Measurements from ENCODE around the gene IFT80.
"Not testable (repeated sequence)": the region's sequence is repeated elsewhere in the genome, so short reads cannot be mapped to it uniquely, and the experiment has no call there.

Gene IFT80

GRCh38 chr3:160253298-160253697, 145.7 kb downstream of the IFT80 start:
- DNase-seq: no peak

DNA sequence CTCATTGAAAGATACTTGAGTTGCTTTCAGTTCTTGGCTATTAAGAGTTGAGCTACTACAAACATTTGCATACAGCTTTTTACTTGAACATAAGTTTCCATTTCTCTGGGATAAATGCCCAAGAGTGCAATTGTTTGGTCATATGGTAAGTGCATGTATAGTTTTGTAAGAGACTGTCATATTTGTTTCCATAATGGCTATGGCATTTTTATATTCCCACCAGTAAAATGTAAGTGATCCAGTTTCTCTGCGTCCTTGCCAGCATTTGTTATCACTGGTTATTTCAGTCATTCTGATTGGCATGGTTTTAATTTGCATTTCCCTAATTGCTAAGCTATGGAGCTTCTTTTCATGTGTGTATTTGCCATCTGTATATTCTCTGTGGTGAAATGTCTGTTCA, 151.3 kb downstream of the IFT80 start:
- no peak for DNase-seq

DNA sequence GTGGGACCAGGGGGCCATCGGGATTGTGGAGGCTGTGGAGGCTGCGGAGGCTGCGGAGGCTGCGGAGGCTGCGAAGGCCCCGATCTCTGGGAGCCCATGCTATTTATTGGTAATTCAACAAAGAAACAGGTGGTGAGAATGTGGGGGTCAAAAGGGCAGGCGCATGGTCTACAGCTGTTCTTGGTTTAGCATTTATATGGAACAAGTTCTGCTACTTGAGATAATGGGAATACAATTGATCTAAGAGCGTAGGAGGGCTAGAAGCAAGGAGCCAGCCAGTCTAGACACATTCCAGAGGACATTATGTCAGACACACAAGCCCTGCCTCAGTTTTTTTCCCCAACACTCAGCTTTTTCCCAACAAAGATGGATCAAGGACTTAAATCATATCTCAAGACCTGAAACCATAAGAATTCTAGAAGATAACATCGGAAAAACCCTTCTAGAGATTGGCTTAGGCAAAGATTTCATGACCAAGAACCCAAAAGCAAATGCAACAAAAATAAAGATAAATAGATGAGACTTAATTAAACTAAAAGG, 153.7 kb downstream of the IFT80 start:
- no peak for DNase-seq

DNA sequence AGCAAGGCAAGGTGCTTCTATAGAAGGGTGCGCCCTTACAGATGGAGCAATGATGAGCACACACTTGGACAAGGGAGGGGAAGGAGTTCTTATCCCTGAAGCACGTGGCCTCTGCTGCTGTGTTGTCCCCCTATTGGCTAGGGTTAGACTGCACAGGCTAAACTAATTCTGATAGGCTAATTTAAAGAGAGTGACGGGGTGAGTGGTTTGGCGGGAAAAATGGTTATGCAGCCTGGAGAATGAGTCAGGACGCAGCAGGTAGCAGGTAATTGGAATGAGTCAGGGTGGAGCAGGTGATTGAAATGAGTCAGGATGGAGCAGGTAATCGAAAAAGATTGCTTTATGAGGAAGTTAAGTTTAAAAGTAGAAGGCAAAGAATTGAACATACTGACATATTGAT, 158.3 kb downstream of the IFT80 start:
- not testable (repeated sequence) for DNase-seq

- DNase-seq: no peak
These were observed 167.0 kb downstream of the IFT80 start for GRCh38 chr3:160232014-160232413.

DNA sequence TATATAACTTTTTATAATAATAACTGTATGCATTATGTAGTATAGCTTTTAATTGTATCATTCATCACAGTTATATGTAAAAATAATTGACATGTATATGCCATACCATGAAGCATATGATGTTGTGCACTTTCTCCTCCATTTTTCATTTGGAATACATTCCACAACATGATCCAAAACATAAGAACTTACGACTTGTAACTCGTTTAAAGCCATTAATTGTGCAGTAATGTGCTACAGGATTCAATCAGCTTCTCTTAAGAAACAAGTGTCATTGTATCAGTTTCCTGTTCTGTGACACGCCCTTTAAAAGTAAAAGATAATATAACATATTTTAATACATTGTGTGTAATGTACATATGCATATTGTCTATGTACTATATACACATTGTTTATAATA, 171.6 kb downstream of the IFT80 start:
- no peak for DNase-seq

- peak; percentile 30 for DNase-seq
These were observed 172.8 kb downstream of the IFT80 start for GRCh38 chr3:160226026-160226907.

DNA sequence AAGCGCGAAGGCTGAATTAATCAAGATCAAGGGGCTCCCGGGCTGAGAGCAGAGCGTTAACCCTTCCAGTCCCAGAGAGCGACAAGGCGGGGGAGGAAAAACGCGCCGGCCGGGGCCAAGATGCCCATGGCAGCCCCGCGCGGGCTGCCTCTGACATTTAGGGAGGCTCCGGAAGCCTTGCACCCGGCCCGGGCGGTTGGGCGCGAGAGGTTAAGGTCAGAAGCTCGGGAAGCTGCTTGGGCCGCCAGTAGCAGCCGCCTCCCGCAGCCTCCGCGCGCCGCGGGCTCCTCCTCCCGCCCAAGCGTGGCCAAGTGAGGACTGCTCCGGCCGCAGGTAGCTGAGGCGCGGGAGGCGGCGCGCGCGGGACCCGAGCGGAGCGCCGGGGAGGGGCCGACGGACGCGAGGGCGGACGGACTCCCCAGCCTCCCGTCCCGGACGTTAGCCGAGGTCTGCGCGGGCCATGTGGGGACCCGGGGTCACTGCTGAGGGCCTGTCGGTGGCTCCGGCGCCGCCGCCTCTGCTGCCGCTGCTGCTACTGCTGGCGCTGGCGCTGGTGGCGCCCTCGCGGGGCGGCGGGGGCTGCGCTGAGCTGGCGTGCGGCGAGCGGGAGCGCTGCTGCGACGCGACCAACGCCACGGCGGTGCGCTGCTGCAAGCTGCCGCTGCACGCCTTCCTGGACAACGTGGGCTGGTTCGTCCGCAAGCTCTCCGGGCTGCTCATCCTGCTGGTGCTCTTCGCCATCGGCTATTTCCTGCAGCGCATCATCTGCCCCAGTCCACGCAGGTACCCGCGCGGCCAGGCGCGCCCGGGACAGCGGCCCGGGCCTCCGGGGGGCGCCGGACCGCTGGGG, 173.6 kb downstream of the IFT80 start, which contains the start of gene C3orf80:
TSS of gene C3orf80 (plus strand) at position 247 of the 850 bp plus-strand sequence. CDS start at position 461, 214 bp downstream.
- peak; percentile 46 for DNase-seq

DNA sequence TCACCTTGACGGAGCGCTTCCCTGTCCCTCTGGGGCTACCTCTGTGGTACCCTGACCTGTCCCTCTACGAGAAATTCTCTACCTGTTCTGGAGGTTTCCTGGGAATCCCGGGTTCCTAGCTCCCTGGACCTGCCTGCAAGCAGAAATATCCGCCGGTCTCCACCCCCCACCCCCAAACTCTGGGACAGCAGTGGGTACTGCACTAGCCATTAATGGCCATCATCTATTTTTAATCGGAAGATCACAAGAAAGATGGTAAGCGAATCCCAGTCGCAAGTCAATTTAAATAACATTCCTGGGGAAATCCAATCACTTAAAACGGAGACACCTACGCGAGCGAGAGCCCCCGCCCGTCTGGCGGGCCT, 174.2 kb downstream of the IFT80 start:
- no peak for DNase-seq

GRCh38 chr3:160224256-160224655, 174.8 kb downstream of the IFT80 start:
- no peak for DNase-seq

- no peak for DNase-seq
These were observed 178.0 kb downstream of the IFT80 start for GRCh38 chr3:160221019-160221418.

DNA sequence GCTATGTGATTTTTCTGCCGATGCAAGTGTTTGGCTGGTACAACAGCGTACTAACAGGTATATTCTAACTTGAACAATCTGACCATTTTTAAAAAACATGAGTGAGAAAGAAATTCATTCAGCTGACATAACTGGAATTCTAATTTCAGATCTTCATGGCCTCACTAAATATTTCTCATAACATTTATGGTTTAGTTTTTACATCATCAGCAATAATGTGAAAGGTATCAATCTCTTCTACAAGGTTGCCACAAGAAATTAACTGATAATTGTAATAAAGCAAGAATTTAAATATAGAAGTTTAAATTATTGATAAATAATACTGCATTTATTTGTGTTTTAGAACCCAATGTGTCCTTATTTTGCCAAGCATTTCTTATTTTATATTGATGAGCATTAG, 179.0 kb downstream of the IFT80 start:
- DNase-seq: no peak

DNA sequence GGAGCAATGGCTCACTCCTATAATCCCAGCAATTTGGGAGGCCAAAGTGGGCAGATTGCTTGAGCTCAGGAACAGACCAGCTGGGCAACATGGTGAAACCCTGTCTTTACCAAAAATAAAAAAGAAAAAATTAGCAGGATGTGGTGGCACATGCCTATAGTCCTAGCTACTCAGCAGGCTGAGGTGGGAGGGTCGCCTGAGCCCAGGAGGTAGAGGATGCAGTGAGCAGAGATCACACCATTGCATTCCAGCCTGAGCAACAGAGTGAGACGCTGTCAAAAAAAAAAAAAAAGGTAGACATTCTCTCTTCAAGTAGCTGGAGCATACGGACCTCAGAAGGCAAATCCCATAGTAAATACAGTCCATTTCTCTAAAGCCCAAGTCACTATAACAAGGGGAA, 180.9 kb downstream of the IFT80 start:
- DNase-seq: no peak

DNA sequence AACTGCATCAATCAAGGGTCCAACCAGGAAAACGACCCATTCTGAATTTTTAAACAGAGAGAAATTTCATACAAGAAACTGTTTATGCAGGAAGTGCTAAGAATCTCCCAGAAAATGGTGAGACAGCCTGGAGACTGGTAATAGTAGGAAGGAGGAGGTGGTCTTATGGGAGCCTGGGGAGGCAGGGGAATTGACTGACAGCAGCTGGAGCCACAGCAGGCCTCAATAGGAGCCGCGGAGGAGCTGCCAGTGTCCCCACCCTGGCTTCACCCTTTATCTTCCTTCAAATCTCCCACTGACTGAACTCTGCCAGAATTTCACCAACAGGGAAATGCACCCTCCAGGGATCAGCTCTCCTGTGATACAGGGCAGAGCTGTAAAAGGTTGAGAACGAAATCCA, 181.3 kb downstream of the IFT80 start:
- DNase-seq: no peak

GRCh38 chr3:160213191-160213590, 185.8 kb downstream of the IFT80 start:
- no peak for DNase-seq

- no peak for DNase-seq
These were observed 188.2 kb downstream of the IFT80 start for GRCh38 chr3:160210799-160211221.

DNA sequence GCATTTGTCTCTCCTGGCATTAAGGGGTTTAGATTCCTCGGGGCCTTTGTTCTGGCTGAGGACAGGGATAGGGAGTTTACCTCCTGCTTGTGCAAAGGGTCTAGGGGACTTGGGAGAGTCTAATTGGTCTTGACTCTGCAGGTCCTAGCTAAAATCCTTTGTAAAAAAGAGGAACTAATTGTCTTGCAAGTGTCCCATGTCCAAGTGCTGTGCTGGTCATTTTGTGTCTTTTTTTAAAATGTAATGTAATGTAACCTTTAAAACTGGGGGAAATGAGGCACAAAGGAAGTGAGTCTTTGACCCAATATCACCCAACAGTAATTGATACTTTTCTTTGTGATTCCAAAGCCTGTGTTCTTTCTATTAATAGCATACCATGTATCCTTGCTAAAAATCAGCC, 188.7 kb downstream of the IFT80 start:
- no peak for DNase-seq

Measured in NCI-H1092 treated with DMSO at 0.1 percent for 48 hours (cell line).